GM19328 (cell line): ENCODE measurements around the gene SOX18.
A peak's percentile ranks its signal among the peaks of the same experiment; 100 is the strongest.

Source experiments
- ATAC-seq: cut with Tn5 transposase; IDR thresholded peaks from one replicate; pipeline ENCODE4 v1.9.1; 2021; ENCODE audit warnings: mild to moderate bottlenecking, moderate library complexity; ENCODE audit not compliant: unreplicated experiment

Gene SOX18

GRCh38 chr20:64080813-64081623 lies 31.6 kb upstream of the SOX18 start:
- ATAC-seq = no peak

- ATAC-seq = no peak
Measured at GRCh38 chr20:64080013-64080812, 30.8 kb upstream of the SOX18 start, which contains the start of gene OPRL1. TSS of gene OPRL1 (plus strand) at chr20:64080082. CDS start at chr20:64092721, 12,639 bp downstream.

DNA sequence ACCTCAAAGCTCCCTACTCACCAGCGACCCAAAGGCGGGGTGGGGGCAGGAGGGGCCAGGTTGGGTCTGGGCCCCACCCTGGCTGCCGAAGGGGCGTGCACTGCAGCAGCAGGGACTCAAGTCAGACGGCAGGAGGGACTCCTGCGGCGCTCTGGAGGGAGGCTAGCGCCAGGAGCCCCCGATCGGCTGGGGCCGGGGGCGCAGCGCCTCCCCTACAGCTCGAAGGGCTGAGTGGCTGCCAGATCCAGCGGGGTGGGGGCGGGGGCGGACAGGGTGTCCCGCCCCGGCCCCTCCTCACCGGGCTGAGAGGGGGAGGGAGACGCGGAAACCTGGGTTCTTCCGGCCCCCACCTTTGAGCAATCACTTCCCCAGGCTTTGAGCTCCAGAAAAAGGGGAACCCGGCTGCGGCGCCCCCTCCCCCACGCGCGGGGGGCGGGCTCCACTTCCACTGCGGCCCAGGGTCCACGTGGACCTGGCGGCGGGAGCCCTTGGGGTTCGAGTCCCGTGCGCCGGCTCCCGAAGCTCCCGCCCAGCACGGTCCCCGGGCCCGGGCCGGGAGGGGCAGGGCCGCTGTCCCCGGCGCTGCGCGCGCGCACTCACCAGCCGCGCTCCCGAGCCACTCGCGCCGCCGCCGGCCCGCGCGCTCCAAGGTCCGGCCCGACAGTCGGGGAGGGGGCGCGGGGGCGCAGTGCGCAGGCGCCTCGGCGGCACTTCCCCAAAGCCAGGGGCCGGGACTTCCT lies 30.0 kb upstream of the SOX18 start, which contains the start of gene RGS19:
TSS of gene RGS19 (minus strand) at position 246 of the 740 bp plus-strand sequence. CDS start 2,632 bp downstream, outside the sequence.
- peak; percentile 29 for ATAC-seq

DNA sequence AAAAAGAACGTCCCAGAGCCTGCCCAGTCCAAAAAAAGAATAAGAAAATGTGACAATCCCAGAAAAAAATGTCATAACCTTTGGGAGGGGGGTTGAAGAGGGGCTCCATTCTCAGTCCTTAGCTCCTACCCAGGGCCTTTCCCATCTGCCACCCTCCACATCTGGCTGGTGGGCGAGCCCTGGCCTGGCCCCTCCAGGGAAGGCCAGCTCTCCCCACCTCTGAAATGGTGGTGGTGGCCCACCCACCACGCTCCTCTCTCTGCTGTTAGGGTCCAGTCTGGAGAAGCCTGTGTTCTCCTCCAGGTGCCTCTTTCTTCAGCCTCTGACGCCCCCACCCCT lies 29.5 kb upstream of the SOX18 start:
- ATAC-seq = no peak

DNA sequence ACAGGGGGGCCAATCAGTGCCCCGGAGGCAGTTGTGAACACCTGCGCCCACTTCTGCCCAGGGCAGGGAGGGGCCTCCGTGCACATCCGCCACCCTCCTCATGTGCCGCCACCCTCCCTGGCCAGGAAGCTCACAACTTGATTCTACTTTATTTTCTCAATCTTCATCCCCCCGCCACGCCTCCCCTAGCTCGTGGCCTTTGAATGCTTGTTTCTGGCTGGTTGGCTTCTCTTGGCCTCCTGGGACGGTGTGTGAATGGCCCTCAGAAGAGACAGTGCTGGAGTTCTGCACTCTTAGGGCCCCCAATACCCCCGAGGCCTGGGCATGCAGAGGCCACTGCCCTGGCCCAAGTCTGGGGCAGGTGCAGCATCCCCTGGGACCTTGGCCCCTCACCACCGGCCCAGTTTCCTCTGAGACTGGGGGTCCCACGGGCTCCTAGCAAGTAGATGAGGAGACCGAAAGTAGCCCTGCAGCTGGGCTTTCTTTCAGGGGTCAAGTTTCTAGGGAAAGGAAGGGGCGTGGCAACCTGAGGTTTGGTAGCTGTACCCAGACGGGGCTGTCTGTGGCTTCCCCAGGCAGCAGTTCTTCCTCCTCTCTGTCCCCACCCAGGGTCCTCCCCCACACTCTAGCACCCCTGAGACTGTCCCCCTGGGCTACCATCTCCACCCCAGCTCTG lies 28.6 kb upstream of the SOX18 start:
- ATAC-seq = no peak

DNA sequence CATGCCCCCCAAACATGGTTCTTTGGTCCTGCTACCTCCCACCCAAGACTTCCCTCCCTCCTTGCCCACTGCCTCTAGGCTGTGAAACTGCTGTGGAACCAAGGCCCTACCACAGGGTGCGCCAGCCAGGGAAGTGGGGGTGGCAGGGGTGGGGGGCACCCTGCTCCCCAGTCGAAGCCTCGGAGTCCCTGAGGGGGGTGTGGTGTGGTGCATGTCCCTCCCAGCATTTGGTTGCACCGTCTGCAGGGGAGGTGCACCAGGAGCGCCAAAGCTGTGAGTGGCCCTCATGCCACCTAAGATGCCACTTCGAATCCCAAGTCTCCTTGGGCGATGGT lies 28.1 kb upstream of the SOX18 start:
- ATAC-seq = no peak

- ATAC-seq = no peak
Measured at GRCh38 chr20:64077094-64077493, 27.7 kb upstream of the SOX18 start.

DNA sequence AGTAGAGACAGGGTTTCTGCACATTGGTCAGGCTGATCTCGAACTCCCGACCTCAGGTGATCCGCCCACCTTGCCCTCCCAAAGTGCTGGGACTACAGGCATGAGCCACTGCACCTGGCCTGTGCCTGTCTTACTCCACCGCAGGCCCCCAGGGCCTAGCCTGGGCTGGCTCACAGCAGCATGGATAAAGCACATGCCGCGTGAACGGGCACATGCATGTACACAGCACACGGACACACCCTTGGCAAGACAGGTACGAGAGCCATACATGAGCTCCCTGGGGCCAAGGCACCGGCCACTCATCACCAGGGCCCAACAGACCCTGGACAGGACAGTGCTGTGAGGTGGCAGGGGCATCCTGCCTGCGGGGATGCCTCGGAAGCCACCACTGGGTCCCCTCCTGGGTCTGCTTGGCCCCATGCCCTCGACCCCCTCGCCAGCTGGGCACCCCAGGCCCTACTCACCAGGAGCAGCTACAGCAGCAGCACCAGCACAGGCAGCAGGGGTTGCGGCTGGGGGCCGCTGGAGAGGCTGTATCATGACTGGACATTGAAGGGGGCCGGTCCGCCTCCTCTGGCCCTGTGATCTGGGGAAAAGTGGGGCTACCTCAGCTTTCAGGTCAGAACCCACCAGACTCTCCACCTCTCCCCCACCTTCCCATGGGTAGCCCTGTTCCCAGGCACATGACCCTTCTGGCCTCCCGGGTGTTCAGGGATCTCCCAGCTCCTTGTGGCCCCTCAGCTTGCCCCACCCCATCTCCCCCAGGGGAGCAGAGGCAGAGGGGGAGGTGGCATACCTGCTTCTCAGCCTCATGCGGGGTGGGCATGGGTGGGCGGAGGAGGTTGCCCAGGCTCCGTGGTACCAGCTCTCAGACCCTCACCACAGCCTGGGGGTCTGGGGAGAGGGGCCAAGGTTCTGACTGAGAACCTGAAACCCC lies 26.9 kb upstream of the SOX18 start:
- ATAC-seq = no peak

DNA sequence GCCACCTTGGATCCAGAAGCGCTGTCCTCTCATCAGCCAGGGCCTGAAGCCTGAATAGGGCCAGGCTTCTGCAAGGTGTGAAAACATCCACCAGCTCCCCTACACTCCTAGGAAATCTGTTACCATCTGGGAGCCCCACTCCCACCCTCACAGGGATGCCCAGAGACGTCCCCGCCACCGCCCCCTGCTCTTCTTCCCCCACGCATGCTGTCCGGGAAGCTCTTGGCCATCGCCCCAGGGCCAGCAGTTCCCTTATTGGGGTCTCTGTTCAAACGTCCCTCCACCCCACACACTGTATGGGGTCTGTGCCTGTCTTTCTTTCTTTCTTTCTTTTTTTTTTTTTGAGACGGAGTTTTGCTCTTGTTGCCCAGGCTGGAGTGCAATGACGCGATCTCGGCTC lies 26.1 kb upstream of the SOX18 start:
- ATAC-seq = no peak

GRCh38 chr20:64074963-64075362 lies 25.5 kb upstream of the SOX18 start:
- no peak for ATAC-seq

DNA sequence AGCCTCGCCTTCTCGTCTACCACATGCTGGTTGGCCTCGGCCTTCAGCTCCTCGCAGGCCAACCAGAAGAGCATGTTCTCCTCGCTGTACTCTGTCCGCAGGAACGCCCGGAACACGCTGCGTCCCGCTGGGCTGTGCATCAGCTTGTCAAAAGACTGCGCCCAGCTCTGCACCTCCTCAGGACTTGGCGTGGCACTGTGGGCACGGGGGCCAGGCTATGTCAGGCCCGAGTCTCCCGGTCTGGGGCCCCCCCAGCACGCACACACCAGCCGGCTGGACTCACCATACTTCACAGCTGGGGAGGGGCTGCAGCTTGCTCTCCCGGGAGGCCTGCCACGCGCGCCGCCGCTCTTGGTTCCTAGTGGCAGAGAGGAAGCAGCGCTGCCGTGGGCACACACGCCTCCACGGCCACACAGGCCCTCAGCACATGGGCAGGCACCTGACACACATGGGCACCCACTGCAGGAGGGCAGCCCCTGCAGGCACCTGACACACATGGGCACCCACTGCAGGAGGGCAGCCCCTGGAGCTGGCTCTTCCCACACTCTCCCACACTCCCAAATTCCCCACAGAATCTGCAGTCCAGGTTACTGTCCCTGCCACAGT lies 24.8 kb upstream of the SOX18 start:
- no peak for ATAC-seq

DNA sequence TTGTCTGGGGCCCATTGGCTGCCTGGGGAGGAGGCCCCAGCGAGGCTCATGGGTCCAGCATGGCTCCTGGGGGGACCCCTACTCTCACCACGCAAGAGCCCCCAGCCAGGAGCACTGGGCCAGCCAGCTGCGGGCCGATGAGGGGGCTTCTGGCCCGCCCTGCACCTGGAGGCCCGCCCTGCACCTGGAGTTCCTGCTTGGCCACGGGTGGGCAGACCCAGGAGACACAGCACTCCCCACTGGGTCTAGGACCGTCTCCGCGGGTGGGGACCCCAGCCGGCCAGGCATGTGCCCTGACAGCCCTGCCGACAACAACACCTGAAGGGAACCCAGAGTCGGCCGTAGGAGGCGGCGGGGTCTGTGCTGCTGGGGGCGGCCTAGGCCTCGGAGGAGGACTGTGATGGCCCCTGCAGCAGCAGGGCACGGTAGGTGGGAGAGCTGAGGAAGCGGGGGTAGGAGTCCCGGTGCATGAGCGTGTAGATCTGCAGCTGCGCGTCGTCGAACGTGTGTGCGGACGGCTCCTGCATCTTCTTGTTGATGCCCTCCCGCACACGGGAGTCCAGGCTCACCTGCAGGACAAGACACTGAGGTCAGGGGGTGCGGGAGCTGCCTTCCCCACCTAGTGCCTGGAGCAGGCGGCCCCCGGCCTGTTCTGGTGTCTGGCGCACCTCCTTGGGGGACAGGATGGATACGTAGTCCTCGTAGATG lies 24.2 kb upstream of the SOX18 start:
- no peak for ATAC-seq

DNA sequence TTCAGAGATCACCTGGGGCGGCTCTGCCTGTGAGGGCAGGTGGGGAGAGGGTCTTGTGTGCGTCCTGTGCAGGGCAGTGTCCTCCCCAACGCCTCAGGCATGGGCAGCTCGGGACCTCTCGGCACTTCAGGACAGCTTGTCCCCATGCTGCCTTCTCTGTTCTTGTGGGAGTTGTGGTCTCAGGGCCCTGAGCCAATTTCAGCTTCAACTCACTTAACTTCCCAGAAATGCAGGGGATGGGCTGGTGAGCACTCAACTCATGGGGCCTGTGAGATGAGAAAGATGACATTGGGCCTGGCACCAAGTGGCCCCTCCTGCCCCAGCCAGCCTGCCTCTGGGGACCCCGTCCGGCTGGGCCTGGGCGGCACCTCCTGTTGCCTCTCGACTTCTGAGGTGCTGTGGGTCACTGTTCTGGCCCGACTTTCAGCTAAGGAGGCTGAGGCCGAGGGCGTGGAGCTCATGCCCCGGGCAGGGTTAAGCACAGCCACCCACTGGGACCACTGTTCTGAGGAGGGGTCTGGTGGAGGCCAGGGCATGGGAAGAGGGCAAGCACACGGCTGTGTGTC lies 23.1 kb upstream of the SOX18 start:
- ATAC-seq = no peak

DNA sequence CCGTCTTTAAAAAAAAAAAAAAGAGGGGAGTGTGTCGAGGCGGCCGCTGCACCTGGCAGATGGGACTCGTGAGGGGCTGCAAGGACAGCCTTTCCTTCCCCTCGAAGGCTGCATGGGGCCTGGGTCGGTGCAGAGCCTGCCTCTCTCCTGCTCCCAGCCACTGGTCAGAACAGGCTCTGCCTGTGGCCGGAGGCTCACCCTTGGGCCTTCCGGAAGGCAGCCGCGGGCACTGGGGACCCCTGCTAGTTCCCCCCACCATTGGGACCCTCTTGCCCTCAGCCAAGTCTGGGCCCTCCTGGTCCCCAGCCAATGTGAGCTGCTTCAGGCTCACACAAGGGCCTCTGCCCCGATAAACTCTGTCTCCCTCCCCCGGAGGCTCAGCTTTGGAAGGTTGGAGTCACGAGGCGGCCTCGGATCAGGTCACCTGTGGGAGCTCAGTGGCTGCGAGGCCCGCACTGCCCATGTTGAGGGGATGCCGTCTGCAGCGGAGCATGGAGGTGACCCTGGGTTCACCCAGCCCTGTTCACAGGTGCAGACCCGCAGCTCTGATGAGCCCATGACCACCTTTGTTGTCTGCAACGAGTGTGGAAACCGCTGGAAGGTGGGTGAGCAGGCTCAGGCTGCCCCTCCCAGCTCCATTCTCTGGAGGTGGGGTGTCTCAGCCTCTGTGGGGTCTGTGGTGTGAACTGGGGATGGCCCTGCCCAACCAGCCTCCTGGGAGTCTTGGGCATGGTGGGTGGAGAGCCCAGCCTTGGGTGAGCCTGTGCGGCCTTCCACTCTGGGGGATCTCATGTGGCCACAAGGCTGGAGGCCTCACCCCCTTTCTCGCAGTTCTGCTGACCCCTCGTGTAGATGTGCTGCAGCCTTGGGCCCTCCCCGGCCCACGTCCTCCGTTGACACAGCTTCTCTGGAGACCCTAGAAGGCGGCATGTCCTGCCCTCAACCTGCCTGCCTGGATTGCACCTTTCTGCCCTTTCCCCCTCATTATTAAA lies 22.2 kb upstream of the SOX18 start:
- no peak for ATAC-seq

GRCh38 chr20:64070244-64070993 lies 21.0 kb upstream of the SOX18 start:
- ATAC-seq = no peak

DNA sequence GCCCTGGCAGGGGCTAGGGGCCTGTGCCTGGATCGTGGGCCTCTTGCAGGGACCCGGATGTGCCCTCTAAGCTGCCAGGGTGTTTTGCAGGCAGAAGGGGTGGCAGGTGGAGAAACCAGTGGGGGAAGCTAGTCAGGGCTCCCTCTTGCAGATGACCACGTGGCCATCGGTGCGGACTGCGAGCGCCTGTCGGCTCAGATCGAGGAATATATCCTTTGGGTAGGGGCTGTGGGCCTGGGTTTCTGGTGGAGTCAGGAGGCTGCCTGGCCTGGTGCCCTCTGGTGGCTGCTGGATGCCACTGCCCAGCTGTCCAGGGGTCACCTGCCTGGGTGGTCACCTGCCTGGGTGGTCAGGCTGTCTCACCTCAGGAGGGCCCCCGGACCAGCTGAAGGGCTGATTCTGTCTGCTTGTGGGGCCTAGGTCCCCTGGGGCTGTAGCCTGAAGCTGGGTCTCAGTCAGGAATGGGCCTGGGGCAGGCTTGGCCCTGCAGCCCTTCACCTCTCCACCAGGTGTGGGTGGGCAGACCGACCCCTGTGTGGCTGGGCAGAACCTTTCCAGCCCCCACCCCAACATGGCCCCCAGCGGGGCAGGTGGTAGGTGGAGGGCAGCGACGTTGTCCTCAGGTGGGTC lies 20.3 kb upstream of the SOX18 start:
- ATAC-seq = no peak
